NCI-H526 treated with DMSO at 0.1 percent for 48 hours (cell line): ENCODE measurements around the gene SRRM2.
"Not testable (repeated sequence)": the region's sequence is repeated elsewhere in the genome, so short reads cannot be mapped to it uniquely, and the experiment has no call there.

Experiments
- DNase-seq: peaks from one replicate; lab custom pipeline; 2025; lab: John Stamatoyannopoulos, UW

Gene SRRM2

GRCh38 chr16:2715064-2715463 is 37.4 kb upstream of the SRRM2 start:
- no peak for DNase-seq

DNA sequence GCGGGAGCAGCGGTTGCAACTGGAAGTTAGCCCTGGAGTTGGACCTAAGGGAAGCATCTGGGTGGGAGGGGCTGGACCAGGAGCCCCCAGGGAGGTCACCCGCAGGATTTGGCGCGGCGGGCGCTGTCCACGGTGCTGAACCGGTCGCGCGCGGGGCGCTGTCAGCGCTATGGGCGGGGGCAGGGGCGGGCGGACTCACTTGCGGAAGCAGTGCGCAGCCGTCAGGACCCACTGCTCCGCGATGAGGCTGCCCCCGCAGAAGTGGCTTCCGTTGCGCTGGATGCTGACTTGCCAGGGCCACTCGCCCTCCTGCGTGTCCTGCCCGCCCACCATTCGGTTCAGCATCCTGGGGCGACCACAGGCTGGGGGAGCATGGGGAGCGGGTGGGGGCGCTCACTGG is 36.9 kb upstream of the SRRM2 start:
- DNase-seq, result no peak

DNA sequence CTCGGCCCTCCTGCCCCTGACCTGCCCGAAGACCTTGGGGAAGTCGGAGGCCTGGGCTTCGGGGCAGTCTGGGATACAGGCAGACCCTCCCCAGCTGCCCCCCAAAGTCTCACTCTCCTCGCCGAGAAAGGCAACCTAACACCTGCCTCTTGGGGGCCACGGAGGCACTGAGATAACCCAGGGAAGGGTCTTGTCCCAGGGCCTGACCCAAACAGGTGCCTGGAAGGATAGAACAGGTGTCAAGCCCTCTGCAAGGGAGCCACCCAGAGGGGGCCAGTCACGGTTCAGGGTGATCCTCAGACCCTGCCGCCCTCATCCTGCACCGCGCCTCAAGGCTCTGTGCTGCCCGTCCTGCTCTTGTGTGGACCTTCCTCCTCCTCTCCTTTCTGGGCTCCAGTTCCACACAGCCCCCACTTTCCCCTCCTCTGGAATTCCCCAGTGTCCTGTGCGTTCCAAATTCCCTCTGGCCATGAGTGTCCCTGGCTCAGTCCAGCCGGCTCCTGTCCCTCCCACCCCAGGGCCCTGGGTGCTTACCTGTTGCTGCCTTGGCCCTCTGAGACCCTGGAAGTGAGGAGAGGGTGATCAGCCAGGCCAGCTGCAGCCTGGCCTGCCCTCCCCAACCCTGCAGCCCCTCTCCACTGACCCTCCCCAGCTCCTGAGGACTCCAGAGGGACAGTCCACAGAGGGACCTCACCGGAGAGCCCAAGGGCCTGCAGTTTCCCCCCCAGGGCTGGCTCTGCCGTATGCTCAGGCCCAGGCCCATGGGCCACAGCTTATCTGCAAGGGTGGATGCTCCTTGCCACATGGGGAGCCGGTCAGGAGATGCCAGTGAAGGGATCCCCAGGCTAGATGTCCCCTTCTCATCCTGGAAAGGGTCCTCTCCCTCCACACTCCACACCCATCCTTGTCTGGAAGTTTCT is 36.2 kb upstream of the SRRM2 start:
- no peak for DNase-seq

GRCh38 chr16:2716948-2717347 is 35.5 kb upstream of the SRRM2 start:
- no peak for DNase-seq

- DNase-seq, result no peak
Observed at GRCh38 chr16:2717383-2718263, 34.8 kb upstream of the SRRM2 start.

DNA sequence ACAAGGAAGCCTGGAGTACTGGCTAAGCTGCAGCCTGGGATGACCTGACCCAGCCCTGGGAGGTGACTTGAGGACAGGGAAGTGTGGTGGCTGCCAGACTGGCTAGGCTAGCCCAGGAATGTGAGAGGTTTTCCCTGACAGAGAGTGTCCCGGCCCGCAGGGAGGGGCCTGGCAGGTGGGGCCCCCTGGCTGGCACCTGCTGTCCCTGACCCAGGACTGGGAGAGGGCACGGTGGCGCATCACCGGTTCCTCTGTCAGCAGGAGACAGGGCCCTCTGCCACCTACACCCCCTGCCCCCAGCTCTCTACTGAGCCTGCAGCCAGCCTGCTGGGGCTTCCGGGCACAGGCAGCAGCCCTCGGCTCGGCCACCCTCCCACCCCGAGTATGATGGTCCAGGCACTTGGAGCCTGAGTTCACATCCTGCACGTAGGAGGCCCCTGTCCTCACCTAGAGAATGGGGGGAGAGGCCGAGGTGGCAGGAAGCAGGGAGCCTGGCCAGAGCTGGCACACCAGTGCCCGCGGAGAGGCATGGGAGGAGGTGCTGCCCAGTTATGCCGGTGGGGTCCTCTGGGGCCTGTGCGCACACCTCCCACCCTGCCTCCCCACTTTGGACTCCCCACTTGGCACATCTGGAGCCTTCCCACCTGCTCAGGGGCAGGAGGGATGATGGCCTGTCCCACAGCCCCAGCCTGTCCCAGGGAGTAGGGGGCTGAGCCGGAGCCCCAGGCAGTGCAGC is 32.9 kb upstream of the SRRM2 start:
- DNase-seq, result no peak

DNA sequence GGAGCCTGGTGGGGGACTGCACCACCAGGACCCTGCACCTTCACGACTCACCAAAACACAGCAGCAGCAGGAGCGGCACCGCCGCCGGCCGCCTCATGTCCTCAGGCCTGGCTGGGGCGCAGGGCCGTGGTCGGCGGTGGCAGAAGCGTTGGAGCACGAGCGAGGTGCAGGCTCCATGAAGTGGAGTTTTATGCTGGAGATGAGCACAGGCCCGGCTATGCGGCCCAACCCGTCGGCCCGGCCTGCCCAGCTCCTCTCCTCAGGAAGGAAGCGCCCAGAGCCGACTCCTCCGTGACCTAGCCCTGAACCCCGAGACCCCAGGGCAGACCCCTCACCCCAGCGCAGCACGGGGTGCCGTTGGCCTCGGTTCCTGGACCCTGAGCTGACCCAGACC is 32.4 kb upstream of the SRRM2 start, which contains the start of gene PRSS27:
Gene PRSS27 (minus strand): TSS at position 161 of the 394 bp plus-strand sequence. CDS start 64 bp downstream, at position 97.
- DNase-seq, result no peak

GRCh38 chr16:2720719-2721633 is 31.5 kb upstream of the SRRM2 start:
- peak; percentile 22 for DNase-seq

DNA sequence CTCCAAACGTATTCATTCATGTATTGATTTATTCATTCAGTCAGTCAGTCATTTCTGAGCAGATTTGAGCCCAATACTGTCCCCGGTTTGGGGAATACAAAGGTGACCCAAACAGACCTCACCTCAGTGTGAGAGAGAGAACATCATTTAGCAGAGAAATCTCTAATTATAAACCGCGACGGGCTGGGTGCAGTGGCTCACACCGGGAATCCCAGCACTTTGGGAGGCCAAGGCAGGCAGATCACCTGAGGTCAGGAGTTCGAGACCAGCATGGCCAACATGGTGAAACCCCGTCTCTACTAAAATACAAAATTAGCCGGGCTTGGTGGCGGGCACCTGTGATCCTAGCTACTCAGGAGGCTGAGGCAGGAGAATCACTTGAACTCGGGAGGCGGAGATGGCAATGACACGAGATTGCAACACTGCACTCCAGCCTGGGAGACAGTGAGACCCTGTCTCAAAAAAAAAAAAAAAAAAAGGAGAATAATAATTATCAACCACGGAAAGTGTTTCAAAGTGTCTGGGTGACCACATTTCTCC is 30.7 kb upstream of the SRRM2 start:
- not testable (repeated sequence) for DNase-seq

GRCh38 chr16:2724088-2724676 is 28.3 kb upstream of the SRRM2 start:
- no peak for DNase-seq

DNA sequence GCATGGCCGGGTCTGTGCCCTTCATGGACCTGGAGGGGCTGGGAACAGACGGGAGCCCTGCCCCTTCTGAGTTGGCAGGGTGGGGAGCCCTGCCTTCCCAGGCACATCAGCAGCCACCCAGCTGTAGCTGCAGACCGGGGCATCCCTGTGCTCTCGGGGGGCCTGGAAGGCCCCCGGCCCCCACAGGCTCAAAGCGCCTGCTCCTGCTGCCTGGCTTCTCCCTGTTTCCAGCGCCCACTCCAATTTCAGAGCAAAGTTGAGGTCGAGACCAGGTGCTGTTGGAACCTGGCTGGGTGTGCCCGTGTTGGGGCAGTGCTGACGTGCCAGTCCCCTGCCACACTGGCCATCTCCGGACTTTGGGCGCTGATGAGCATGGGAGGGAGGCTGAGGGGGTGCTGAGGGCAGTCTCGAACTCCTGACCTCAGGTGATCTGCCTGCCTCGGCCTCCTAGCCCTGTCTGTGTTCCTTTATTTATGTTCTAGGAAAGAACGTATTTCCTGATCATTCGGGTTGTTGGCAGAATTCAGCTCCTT is 27.6 kb upstream of the SRRM2 start:
- no peak for DNase-seq

- DNase-seq, result no peak
Observed at GRCh38 chr16:2726923-2727322, 25.5 kb upstream of the SRRM2 start.

DNA sequence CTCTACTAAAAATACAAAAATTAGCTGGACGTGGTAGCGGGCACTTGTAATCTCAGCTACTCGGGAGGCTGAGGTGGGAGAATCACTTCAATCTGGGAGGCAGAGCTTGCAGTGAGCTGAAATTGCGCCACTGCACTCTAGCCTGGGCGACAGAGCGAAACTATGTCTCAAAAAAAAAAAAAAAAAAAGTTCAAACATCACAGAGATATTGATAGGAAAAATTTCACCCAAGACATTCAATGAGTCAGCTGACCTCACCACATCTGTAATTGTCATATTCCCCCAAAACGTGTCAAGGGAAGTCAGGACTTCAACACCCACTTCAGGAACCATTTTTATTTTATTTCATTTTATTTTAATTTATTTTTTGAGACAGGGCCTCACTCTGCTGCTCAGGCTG is 24.4 kb upstream of the SRRM2 start:
- no peak for DNase-seq

DNA sequence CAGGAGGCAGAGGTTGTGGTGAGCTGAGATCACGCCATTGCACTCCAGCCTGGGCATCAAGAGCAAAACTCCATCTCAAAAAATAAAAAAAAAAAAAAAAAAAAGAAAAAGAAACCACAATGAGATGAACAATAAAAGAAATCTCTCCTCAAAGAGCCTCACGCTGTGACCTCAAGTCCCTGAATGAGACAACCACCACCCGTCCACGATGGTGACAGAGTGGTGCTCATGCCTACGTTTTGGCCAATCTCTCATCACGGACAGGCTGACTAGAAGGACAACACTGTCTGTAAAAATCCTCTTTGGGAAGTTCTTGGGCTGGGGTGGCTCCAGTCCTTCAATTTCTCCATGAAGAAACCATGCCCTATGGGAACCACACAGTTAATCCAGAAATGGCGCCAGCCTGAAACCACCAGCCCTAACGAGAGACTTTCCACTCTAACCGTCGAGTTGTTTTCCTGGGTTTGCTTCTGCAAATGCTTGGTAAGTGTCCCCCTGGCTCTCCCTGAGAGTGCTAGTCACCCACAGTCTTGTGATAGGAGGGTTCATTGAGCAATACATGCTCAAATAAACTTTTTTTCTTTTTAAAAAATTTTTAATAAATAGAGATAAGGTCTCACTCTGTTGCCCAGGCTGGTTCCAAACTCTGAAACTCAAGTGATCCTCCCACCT is 17.5 kb upstream of the SRRM2 start:
- no peak for DNase-seq

DNA sequence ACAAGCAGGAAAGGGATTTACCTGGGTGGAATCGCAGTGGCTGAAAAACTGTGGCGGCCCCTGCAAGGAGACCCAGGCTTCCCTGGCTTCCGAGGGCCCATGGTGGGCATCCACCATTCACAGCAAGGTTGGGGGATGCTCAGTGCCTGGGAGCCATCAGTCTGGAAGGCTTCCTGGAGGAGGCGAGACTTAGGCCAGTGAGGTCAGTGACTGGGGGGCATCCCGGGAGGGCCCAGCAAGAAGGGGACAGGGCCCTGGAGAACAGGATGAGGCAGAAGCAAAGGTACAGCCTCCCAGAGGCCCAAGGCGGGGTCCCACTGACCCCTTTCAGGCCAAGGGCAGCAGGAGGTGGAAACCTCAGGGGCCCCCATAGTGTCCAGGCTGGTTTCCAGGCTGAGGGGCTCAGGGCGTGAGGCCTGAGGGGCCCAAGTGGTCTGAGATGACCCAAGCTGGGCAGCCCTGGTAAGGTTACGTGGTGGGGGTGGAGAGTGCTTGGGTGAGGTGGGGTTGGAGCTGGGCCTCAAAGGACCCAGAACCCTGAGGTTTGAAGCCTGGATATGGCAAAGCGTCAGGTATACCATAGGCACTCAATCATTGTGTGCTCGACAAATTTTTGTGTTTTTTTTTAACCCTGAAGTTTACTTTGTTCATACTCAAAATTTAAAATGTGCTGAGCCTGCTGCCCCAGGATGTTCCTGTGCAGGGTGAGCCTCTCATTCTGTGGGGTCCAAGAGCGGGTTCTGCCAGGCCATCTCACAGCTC is 15.8 kb upstream of the SRRM2 start:
- DNase-seq, result no peak

GRCh38 chr16:2737238-2737605 is 15.2 kb upstream of the SRRM2 start:
- no peak for DNase-seq

DNA sequence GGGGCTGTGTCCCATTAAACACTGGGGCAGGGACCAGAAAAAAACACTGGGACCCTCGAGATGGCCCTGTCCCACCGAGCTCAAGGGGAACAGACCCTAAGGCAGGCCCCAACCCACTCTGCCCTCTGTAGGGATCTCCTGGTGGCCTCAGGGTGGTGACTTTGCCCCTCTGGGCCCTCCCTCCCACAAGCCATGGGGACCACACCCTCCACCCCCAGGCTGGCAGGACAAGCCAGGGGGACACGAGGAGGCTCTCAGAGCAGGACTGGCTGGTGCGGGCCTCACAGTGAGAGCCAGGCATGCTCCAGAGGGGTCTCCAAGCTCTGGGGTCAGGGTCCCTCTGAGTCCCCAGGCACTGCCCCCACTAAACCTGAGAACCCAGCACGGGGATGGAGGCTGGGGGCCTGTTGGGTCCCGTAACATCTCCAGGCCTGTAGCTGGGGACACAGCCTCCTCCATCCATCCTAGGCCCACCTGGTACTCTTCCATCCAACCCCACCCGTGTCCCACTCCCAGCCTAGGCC is 14.5 kb upstream of the SRRM2 start:
- no peak for DNase-seq

DNA sequence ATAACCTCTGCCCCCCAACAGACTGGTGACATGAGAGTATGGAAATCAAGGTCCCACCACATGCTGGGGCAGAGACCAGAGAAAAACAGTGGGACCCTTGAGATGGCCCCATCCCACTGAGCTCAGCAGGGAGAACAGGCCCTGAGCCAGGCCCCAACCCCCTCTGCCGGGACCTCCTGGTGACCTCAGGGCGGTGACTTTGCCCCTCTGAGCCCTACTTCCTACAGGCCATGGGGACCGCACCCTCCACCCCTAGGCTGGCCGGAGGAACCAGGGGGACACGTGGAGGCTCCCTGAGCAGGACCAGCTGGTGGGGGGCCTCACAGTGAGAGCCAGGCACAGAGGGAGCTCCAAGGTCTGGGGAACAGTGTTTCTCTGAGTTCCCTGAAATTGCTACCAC is 13.8 kb upstream of the SRRM2 start:
- DNase-seq, result no peak
